Progenitor cell of endocrine pancreas (in vitro differentiated cells): Measurements from ENCODE around the gene ITGAD. TPM values are rescaled to one million over a fixed set of nuclear protein-coding genes. Genes with fewer than 3 reads are reported as not detected.
A peak's percentile ranks its signal among the peaks of the same experiment; 100 is the strongest.

Source experiments
- DNase-seq: peaks from one replicate; pipeline ENCODE4 v3.0.0; 2021; ENCODE audit warnings: low spot score; ENCODE audit not compliant: unreplicated experiment
- H3K27ac Mint-ChIP-seq: 2 replicates; pipeline ENCODE4 v1.8.0; 2021; ENCODE audit warnings: mild to moderate bottlenecking, moderate library complexity, mixed read lengths
- H3K27me3 Mint-ChIP-seq: 2 replicates; pipeline ENCODE4 v1.8.0; 2021; ENCODE audit warnings: mixed read lengths
- H3K36me3 Mint-ChIP-seq: 2 replicates; pipeline ENCODE4 v1.8.0; 2022; ENCODE audit warnings: mixed read lengths; ENCODE audit not compliant: insufficient read depth
- H3K4me1 Mint-ChIP-seq: 2 replicates; pipeline ENCODE4 v1.8.0; 2021; ENCODE audit warnings: low read depth, mixed read lengths
- H3K4me3 Mint-ChIP-seq: 2 replicates; pipeline ENCODE4 v1.8.0; 2021; ENCODE audit warnings: low read depth, mild to moderate bottlenecking, moderate library complexity, mixed read lengths
- H3K9me3 Mint-ChIP-seq: 2 replicates; pipeline ENCODE4 v1.8.0; 2021; ENCODE audit warnings: low read depth, mixed read lengths
- CTCF ChIP-seq: fragments of 200-600 bp; sonication (generic); IDR thresholded peaks from one replicate; pipeline ENCODE4 v1.5.0; 2021; ENCODE audit warnings: antibody characterized with exemption, mild to moderate bottlenecking; ENCODE audit not compliant: unreplicated experiment
- total RNA-seq: library from RNA; stranded (reverse); gene quantifications from 2 replicates; pipeline ENCODE4 v1.2.1, GENCODE V29; 2021

The ITGAD gene
- total RNA-seq, 1 donor from 2014 or later, result not detected

- no peak overlapping the region for H3K4me3 Mint-ChIP-seq
- peaks cover 21% of the 10 kb centered on the region for H3K4me1 Mint-ChIP-seq
- H3K36me3 Mint-ChIP-seq, result peaks cover 1% of the 10 kb centered on the region
- peak overlapping the region; percentile 1 for H3K27ac Mint-ChIP-seq
- no peak for TF ChIP-seq CTCF
- H3K27me3 Mint-ChIP-seq, result no peaks in the 10 kb centered on the region
- H3K9me3 Mint-ChIP-seq, result no peaks in the 10 kb centered on the region
- DNase-seq, result no peak
These were observed 60.4 kb downstream of the ITGAD start for GRCh38 chr16:31453255-31454204.

GRCh38 chr16:31455601-31456314 is 62.6 kb downstream of the ITGAD start:
- Mint-ChIP-seq H3K4me3 (no peak overlapping the region), H3K27ac (no peak overlapping the region), H3K36me3 (peaks cover 1% of the 10 kb centered on the region), H3K27me3 (no peaks in the 10 kb centered on the region), H3K4me1 (peaks cover 26% of the 10 kb centered on the region), H3K9me3 (no peaks in the 10 kb centered on the region)
- DNase-seq, result no peak
- peak; percentile 38 for TF ChIP-seq CTCF

- Mint-ChIP-seq H3K27me3 (no peaks in the 10 kb centered on the region), H3K36me3 (peaks cover 1% of the 10 kb centered on the region), H3K27ac (no peak overlapping the region), H3K4me1 (peaks cover 22% of the 10 kb centered on the region), H3K4me3 (peak overlapping the region; percentile 9), H3K9me3 (no peaks in the 10 kb centered on the region)
- no peak for TF ChIP-seq CTCF
- no peak for DNase-seq
These were observed 63.8 kb downstream of the ITGAD start for GRCh38 chr16:31456988-31457360.

GRCh38 chr16:31458073-31458843 is 65.1 kb downstream of the ITGAD start:
- peaks cover 20% of the 10 kb centered on the region for H3K4me1 Mint-ChIP-seq
- peak overlapping the region; percentile 88 for H3K4me3 Mint-ChIP-seq
- no peak for DNase-seq
- peak overlapping the region; percentile 93 for H3K27ac Mint-ChIP-seq
- H3K9me3 Mint-ChIP-seq, result no peaks in the 10 kb centered on the region
- peaks cover 1% of the 10 kb centered on the region for H3K36me3 Mint-ChIP-seq
- TF ChIP-seq CTCF, result no peak
- no peaks in the 10 kb centered on the region for H3K27me3 Mint-ChIP-seq
